Measurements from ENCODE around the gene CKS1B.
A peak's percentile ranks its signal among the peaks of the same experiment; 100 is the strongest.

CKS1B gene

GRCh38 chr1:154966111-154966510, 8.4 kb upstream of the CKS1B start:
- DNase-seq: no peak
- H3K36me3 Mint-ChIP-seq (ENCODE audit: low read depth): peaks cover 42% of the 10 kb centered on the region
- no peak overlapping the region for H3K27ac Mint-ChIP-seq
- no peak for TF ChIP-seq CTCF (IDR thresholded peaks at IDR 0.05)
- peaks cover 57% of the 10 kb centered on the region for H3K4me1 Mint-ChIP-seq
- H3K9me3 Mint-ChIP-seq: no peaks in the 10 kb centered on the region
- H3K4me3 Mint-ChIP-seq: no peak overlapping the region
- no peaks in the 10 kb centered on the region for H3K27me3 Mint-ChIP-seq (ENCODE audit: low read depth, poor library complexity)

- H3K4me1 Mint-ChIP-seq: peaks cover 62% of the 10 kb centered on the region
- H3K27me3 Mint-ChIP-seq (ENCODE audit: low read depth, poor library complexity): no peaks in the 10 kb centered on the region
- H3K27ac Mint-ChIP-seq: peak overlapping the region; percentile 85
- DNase-seq: no peak
- peak overlapping the region; percentile 88 for H3K4me3 Mint-ChIP-seq
- H3K36me3 Mint-ChIP-seq (ENCODE audit: low read depth): peaks cover 42% of the 10 kb centered on the region
- H3K9me3 Mint-ChIP-seq: no peaks in the 10 kb centered on the region
- TF ChIP-seq CTCF (IDR thresholded peaks at IDR 0.05): no peak
These were observed 7.0 kb upstream of the CKS1B start for GRCh38 chr1:154967331-154967950.

GRCh38 chr1:154968731-154969130, 5.8 kb upstream of the CKS1B start:
- peaks cover 57% of the 10 kb centered on the region for H3K4me1 Mint-ChIP-seq
- no peaks in the 10 kb centered on the region for H3K27me3 Mint-ChIP-seq (ENCODE audit: low read depth, poor library complexity)
- H3K27ac Mint-ChIP-seq: peak overlapping the region; percentile 85
- TF ChIP-seq CTCF (IDR thresholded peaks at IDR 0.05): no peak
- H3K36me3 Mint-ChIP-seq (ENCODE audit: low read depth): peaks cover 39% of the 10 kb centered on the region
- H3K4me3 Mint-ChIP-seq: peak overlapping the region; percentile 88
- no peaks in the 10 kb centered on the region for H3K9me3 Mint-ChIP-seq
- DNase-seq: no peak

DNA sequence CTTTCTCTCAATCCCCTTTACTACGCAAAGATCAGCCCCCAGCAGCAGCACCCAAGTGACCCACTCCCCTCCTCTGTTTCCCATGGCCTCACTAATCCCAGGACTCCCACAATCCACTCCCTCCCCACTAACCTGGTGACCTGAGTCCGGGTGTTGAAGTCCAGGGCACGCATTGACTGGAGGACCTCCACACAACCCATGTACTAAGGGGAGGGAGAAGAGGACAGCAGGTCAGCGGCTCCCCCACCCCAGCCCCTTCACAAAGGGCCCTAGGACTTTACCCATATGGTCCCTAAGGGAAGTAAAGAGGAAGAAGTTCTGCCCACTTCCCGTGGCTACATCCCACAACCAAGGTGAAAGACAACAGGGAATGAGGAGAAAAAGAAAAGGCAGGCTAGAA, 5.2 kb upstream of the CKS1B start:
- H3K27ac Mint-ChIP-seq: peak overlapping the region; percentile 69
- H3K36me3 Mint-ChIP-seq (ENCODE audit: low read depth): peaks cover 34% of the 10 kb centered on the region
- peaks cover 52% of the 10 kb centered on the region for H3K4me1 Mint-ChIP-seq
- no peak for TF ChIP-seq CTCF (IDR thresholded peaks at IDR 0.05)
- H3K9me3 Mint-ChIP-seq: no peaks in the 10 kb centered on the region
- H3K4me3 Mint-ChIP-seq: peak overlapping the region; percentile 88
- no peaks in the 10 kb centered on the region for H3K27me3 Mint-ChIP-seq (ENCODE audit: low read depth, poor library complexity)
- no peak for DNase-seq

GRCh38 chr1:154969860-154970452, 4.5 kb upstream of the CKS1B start:
- H3K4me1 Mint-ChIP-seq: peaks cover 52% of the 10 kb centered on the region
- TF ChIP-seq CTCF (IDR thresholded peaks at IDR 0.05): no peak
- H3K4me3 Mint-ChIP-seq: peak overlapping the region; percentile 88
- H3K36me3 Mint-ChIP-seq (ENCODE audit: low read depth): peaks cover 29% of the 10 kb centered on the region
- no peak for DNase-seq
- no peaks in the 10 kb centered on the region for H3K27me3 Mint-ChIP-seq (ENCODE audit: low read depth, poor library complexity)
- H3K9me3 Mint-ChIP-seq: no peaks in the 10 kb centered on the region
- H3K27ac Mint-ChIP-seq: peak overlapping the region; percentile 69
